IPS-18a (cell line): ENCODE data around the gene AFG3L2.

ENCODE experiments used
- H3K27ac ChIP-seq: one replicate; pipeline ENCODE4 v1.5.1; 2013; ENCODE audit warnings: low read length
- H3K27me3 ChIP-seq: one replicate; pipeline ENCODE4 v1.6.1; 2013; ENCODE audit warnings: mild to moderate bottlenecking, low read length; ENCODE audit not compliant: control insufficient read depth, insufficient read depth
- H3K36me3 ChIP-seq: one replicate; pipeline ENCODE4 v1.6.1; 2013; ENCODE audit warnings: low read depth, low read length; ENCODE audit not compliant: control insufficient read depth
- H3K4me1 ChIP-seq: one replicate; pipeline ENCODE4 v1.6.1; 2013; ENCODE audit warnings: low read depth, low read length; ENCODE audit not compliant: control insufficient read depth
- H3K4me3 ChIP-seq: one replicate; pipeline ENCODE4 v1.5.1; 2013; ENCODE audit warnings: low read length
- H3K9ac ChIP-seq: one replicate; pipeline ENCODE4 v1.6.1; 2013; ENCODE audit warnings: mild to moderate bottlenecking, low read length, moderate library complexity
- H3K9me3 ChIP-seq: one replicate; pipeline ENCODE4 v1.6.1; 2013; ENCODE audit warnings: low read depth, low read length; ENCODE audit not compliant: control insufficient read depth

The AFG3L2 gene

GRCh38 chr18:12333506-12334290 is 43.3 kb downstream of the AFG3L2 start:
- no peaks in the 10 kb centered on the region for H3K27me3 ChIP-seq
- H3K36me3 ChIP-seq, result peaks cover 8% of the 10 kb centered on the region
- no peaks in the 10 kb centered on the region for H3K9me3 ChIP-seq
- H3K4me3 ChIP-seq, result peak overlapping the region; percentile 36
- H3K9ac ChIP-seq, result peak overlapping the region; percentile 8
- peak overlapping the region; percentile 38 for H3K27ac ChIP-seq
- peaks cover 47% of the 10 kb centered on the region for H3K4me1 ChIP-seq

DNA sequence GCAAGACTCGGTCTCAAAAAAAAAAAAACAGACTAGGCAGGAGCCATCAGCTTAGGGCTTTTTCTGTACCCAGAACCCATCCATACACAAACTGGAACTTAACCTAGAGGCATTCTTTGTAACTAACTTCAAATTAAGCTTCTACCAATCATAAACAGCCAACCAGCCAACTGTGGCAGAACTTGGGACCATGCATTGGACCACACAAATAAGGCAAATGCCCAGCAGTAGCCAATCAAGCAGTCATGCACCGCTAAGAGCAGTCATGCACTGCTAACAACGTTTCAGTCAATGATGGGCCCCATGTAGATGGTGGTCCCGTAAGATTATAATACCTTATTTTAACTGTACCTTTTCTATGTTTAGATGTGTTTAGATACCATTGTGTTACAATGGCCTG is 46.3 kb downstream of the AFG3L2 start:
- Histone ChIP-seq H3K27ac (no peak overlapping the region), H3K4me1 (peaks cover 21% of the 10 kb centered on the region), H3K9me3 (no peaks in the 10 kb centered on the region), H3K36me3 (peaks cover 28% of the 10 kb centered on the region), H3K27me3 (no peaks in the 10 kb centered on the region), H3K9ac (no peak overlapping the region), H3K4me3 (no peak overlapping the region)

GRCh38 chr18:12329125-12329698 is 47.8 kb downstream of the AFG3L2 start:
- H3K36me3 ChIP-seq, result peaks cover 41% of the 10 kb centered on the region
- no peaks in the 10 kb centered on the region for H3K27me3 ChIP-seq
- H3K9me3 ChIP-seq, result no peaks in the 10 kb centered on the region
- H3K9ac ChIP-seq, result no peak overlapping the region
- H3K27ac ChIP-seq, result no peak overlapping the region
- peaks cover 6% of the 10 kb centered on the region for H3K4me1 ChIP-seq
- no peak overlapping the region for H3K4me3 ChIP-seq

GRCh38 chr18:12328179-12328823 is 48.7 kb downstream of the AFG3L2 start:
- H3K27me3 ChIP-seq, result no peaks in the 10 kb centered on the region
- H3K9me3 ChIP-seq, result no peaks in the 10 kb centered on the region
- H3K27ac ChIP-seq, result no peak overlapping the region
- no peak overlapping the region for H3K9ac ChIP-seq
- H3K4me1 ChIP-seq, result no peaks in the 10 kb centered on the region
- peaks cover 41% of the 10 kb centered on the region for H3K36me3 ChIP-seq
- H3K4me3 ChIP-seq, result no peak overlapping the region

GRCh38 chr18:12327510-12328178 is 49.4 kb downstream of the AFG3L2 start:
- Histone ChIP-seq H3K4me3 (no peak overlapping the region), H3K27ac (no peak overlapping the region), H3K9ac (no peak overlapping the region), H3K27me3 (no peaks in the 10 kb centered on the region), H3K36me3 (peaks cover 41% of the 10 kb centered on the region), H3K4me1 (no peaks in the 10 kb centered on the region), H3K9me3 (no peaks in the 10 kb centered on the region)

GRCh38 chr18:12326711-12327460 is 50.1 kb downstream of the AFG3L2 start:
- Histone ChIP-seq H3K9me3 (no peaks in the 10 kb centered on the region), H3K4me3 (no peak overlapping the region), H3K27ac (no peak overlapping the region), H3K9ac (no peak overlapping the region), H3K36me3 (peaks cover 41% of the 10 kb centered on the region), H3K4me1 (no peaks in the 10 kb centered on the region), H3K27me3 (no peaks in the 10 kb centered on the region)

DNA sequence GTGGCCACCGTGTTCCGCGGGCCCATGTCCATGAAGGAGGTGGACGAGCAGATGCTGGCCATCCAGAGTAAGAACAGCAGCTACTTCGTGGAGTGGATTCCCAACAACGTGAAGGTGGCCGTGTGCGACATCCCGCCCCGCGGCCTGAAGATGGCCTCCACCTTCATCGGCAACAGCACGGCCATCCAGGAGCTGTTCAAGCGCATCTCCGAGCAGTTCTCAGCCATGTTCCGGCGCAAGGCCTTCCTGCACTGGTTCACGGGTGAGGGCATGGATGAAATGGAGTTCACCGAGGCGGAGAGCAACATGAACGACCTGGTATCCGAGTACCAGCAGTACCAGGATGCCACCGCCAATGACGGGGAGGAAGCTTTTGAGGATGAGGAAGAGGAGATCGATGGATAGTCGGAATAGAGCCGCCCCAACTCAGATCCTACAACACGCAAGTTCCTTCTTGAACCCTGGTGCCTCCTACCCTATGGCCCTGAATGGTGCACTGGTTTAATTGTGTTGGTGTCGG is 51.2 kb downstream of the AFG3L2 start:
- H3K9ac ChIP-seq, result no peak overlapping the region
- no peak overlapping the region for H3K27ac ChIP-seq
- no peaks in the 10 kb centered on the region for H3K9me3 ChIP-seq
- no peak overlapping the region for H3K4me3 ChIP-seq
- H3K4me1 ChIP-seq, result no peaks in the 10 kb centered on the region
- no peaks in the 10 kb centered on the region for H3K27me3 ChIP-seq
- peaks cover 48% of the 10 kb centered on the region for H3K36me3 ChIP-seq

GRCh38 chr18:12324991-12325725 is 51.9 kb downstream of the AFG3L2 start:
- no peak overlapping the region for H3K9ac ChIP-seq
- no peaks in the 10 kb centered on the region for H3K27me3 ChIP-seq
- H3K27ac ChIP-seq, result no peak overlapping the region
- H3K4me1 ChIP-seq, result no peaks in the 10 kb centered on the region
- no peak overlapping the region for H3K4me3 ChIP-seq
- H3K36me3 ChIP-seq, result peaks cover 48% of the 10 kb centered on the region
- no peaks in the 10 kb centered on the region for H3K9me3 ChIP-seq

DNA sequence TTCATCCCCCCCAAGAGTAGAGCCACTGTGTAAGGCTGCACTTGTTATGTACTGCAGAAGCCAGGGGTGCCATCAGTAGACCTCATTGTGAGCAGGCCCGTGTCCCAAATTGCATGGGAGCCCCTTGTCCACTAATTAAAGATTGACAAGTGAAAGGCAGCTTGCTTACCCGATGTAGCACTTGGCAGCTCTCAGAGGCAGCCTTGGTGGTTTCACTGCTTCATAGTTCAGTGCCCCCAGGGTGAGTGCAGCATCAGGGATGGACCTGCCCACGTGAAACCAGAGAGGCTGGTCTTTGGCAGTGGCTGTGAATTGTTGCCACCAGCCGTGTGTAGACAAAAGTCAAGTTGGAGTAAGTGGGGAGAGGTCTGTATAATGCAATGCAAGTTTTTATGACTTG is 55.7 kb downstream of the AFG3L2 start:
- Histone ChIP-seq H3K4me1 (no peaks in the 10 kb centered on the region), H3K27me3 (no peaks in the 10 kb centered on the region), H3K9ac (no peak overlapping the region), H3K27ac (no peak overlapping the region), H3K36me3 (peaks cover 26% of the 10 kb centered on the region), H3K4me3 (no peak overlapping the region), H3K9me3 (no peaks in the 10 kb centered on the region)

GRCh38 chr18:12318857-12319256 is 58.2 kb downstream of the AFG3L2 start:
- Histone ChIP-seq H3K27me3 (no peaks in the 10 kb centered on the region), H3K9ac (no peak overlapping the region), H3K4me1 (no peaks in the 10 kb centered on the region), H3K27ac (no peak overlapping the region), H3K4me3 (no peak overlapping the region), H3K36me3 (peaks cover 17% of the 10 kb centered on the region), H3K9me3 (no peaks in the 10 kb centered on the region)
